GM12801 (cell line): ENCODE data around the gene CYBC1.

ENCODE experiments used
- TF ChIP-seq, protein P1 (sequence below): IDR thresholded peaks from one replicate; pipeline ENCODE4 v1.5.1; 2011; ENCODE audit warnings: control low read depth; ENCODE audit not compliant: insufficient read length; ENCODE audit errors: extremely low read depth

Gene CYBC1

DNA sequence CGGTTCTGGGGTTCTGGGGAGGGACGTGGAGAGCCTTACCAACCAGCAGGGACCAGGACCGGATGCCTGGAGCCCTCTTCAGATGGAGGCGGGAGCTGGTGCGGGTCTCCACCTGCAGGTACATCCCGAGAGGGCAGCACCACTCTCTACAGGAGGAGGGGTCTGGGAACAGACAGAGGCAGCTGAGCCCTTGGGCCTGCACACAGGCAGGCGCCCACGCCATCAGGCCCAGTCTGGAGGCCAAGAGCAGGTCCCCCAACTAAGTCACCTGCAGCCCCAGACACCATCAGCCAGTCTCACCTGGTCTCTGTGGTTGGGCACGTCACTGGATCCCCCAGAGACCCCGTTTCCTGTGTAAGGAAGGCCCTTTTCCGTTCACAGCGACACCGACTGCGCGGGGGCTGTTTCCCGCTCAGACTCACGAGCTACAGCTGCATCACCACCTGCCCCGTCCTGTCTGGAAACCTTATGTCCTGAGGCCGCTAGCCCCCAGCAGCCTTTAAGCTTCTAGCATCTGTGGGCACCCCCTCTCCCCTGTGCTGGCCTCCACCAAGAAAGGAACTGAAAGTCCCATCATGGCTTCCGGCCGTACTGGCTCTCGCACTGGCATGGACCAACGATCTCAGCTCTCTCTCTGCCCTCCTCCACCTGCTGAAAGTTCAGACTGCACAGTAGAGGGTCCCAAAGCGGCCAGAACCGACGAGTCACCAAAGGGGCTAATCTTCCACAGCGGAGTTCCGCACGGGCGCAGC lies 1.2 kb downstream of the CYBC1 start:
- TF ChIP-seq, protein P1, sequence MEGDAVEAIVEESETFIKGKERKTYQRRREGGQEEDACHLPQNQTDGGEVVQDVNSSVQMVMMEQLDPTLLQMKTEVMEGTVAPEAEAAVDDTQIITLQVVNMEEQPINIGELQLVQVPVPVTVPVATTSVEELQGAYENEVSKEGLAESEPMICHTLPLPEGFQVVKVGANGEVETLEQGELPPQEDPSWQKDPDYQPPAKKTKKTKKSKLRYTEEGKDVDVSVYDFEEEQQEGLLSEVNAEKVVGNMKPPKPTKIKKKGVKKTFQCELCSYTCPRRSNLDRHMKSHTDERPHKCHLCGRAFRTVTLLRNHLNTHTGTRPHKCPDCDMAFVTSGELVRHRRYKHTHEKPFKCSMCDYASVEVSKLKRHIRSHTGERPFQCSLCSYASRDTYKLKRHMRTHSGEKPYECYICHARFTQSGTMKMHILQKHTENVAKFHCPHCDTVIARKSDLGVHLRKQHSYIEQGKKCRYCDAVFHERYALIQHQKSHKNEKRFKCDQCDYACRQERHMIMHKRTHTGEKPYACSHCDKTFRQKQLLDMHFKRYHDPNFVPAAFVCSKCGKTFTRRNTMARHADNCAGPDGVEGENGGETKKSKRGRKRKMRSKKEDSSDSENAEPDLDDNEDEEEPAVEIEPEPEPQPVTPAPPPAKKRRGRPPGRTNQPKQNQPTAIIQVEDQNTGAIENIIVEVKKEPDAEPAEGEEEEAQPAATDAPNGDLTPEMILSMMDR = no peak

- TF ChIP-seq, protein P1 = no peak
These were observed 2.7 kb downstream of the CYBC1 start for GRCh38 chr17:82447876-82448275.

GRCh38 chr17:82446649-82447048 lies 3.9 kb downstream of the CYBC1 start:
- TF ChIP-seq, protein P1 = no peak

DNA sequence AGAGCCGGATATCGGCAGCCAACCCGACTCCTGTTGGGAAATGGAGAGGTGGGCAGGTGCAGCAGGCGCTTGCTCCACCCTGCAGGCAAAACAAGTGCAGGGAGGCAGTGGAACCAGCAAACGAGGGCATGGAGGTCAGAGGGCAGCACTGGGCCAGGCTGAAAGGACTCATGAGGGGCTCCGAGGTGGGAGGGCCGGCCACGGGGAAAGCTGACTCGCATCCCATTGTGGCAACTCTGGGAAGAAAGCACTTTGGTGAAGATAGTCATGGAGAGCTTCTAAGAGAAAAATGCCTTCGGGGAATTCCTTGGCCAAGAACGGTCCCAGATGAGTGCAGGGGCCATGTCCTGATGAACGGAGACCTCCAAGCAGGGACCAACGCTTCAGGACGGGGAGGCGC lies 4.4 kb downstream of the CYBC1 start:
- TF ChIP-seq, protein P1 = no peak

DNA sequence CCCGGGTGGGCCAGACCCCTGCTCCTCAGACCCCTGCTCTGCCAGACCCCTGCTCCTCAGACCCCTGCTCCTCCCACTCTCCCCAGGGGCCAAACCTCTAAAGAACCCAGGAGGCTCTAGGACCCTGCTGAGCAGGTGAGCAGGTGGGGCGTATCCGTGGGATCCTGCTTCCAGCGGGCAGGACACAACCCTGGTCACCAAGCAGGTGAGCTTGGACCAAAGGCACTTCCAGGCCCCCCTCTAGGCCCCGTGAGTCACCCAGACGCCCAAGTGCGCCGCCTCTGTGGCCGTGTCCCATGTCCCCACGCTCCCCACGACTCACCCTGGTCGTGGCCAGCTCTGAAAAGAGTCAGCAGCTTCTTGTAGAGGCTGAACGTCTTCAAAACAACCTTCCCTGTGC lies 5.0 kb downstream of the CYBC1 start:
- TF ChIP-seq, protein P1 = no peak

- TF ChIP-seq, protein P1 = no peak
These were observed 5.5 kb downstream of the CYBC1 start for GRCh38 chr17:82444941-82445521.

GRCh38 chr17:82444284-82444893 lies 6.2 kb downstream of the CYBC1 start:
- TF ChIP-seq, protein P1 = no peak
